ENCODE measurements around the gene ARID1B. TPM values are rescaled to one million over a fixed set of nuclear protein-coding genes. Genes with fewer than 3 reads are reported as not detected.
A peak's percentile ranks its signal among the peaks of the same experiment; 100 is the strongest.
"Not testable (repeated sequence)": the region's sequence is repeated elsewhere in the genome, so short reads cannot be mapped to it uniquely, and the experiment has no call there.

ARID1B gene
- total RNA-seq, 5 donors from 2014 or later (not counting 1 experiment from before 2014, with no cell fraction given) = 103 to 161 (median 108) TPM

GRCh38 chr6:157144859-157145568 lies 367.8 kb downstream of the ARID1B start:
- POLR2A ChIA-PET = no interaction called here
- Histone ChIP-seq H3K27me3 (replicated peaks in 1 of 2; ENCODE audit: control insufficient read depth in 2 of 2, extremely low read depth in 1 of 2, insufficient read depth in 2 of 2, low read length in 1 of 2) (no peaks in the 10 kb centered on the region), H3K27ac (ENCODE audit: low read length) (no peak overlapping the region), H3K9me3 (no peaks in the 10 kb centered on the region), H3K36me3 (ENCODE audit: control insufficient read depth in 2 of 2, extremely low read depth in 1 of 2, insufficient read depth in 1 of 2, low read length in 1 of 2) (peaks cover 8 to 31% of the 10 kb centered on the region in 2 donors), H3K4me3 (ENCODE audit: control insufficient read depth in 1 of 2, extremely low read depth in 1 of 2, low read length in 1 of 2) (no peak overlapping the region), H3K4me1 (ENCODE audit: control insufficient read depth in 1 of 2, extremely low read depth in 1 of 2, insufficient read depth in 2 of 2, low read length in 2 of 2) (peaks cover 0 to 25% of the 10 kb centered on the region in 2 experiments)
- CTCF ChIA-PET = no interaction called here
- Mint-ChIP-seq H3K27ac (no peak overlapping the region), H3K4me3 (no peak overlapping the region), H3K9me3 (no peaks in the 10 kb centered on the region), H3K27me3 (no peaks in the 10 kb centered on the region), H3K36me3 (peaks cover 42% of the 10 kb centered on the region), H3K4me1 (peaks cover 12 to 33% (median 16%) of the 10 kb centered on the region in 3 donors)
- DNase-seq (no peak), ATAC-seq (replicated peaks in 1 of 4) (no peak)
- WGBS (ENCODE audit: insufficient coverage) = 96% methylated on average over 17 of the region's 19 CpGs

GRCh38 chr6:157145656-157146285 lies 368.6 kb downstream of the ARID1B start:
- Histone ChIP-seq H3K4me3 (ENCODE audit: control insufficient read depth in 1 of 2, extremely low read depth in 1 of 2, low read length in 1 of 2) (no peak overlapping the region), H3K27ac (ENCODE audit: low read length) (no peak overlapping the region), H3K4me1 (ENCODE audit: control insufficient read depth in 1 of 2, extremely low read depth in 1 of 2, insufficient read depth in 2 of 2, low read length in 2 of 2) (peaks cover 0 to 25% of the 10 kb centered on the region in 2 experiments), H3K36me3 (ENCODE audit: control insufficient read depth in 2 of 2, extremely low read depth in 1 of 2, insufficient read depth in 1 of 2, low read length in 1 of 2) (peaks cover 8 to 34% of the 10 kb centered on the region in 2 donors), H3K9me3 (no peaks in the 10 kb centered on the region), H3K27me3 (replicated peaks in 1 of 2; ENCODE audit: control insufficient read depth in 2 of 2, extremely low read depth in 1 of 2, insufficient read depth in 2 of 2, low read length in 1 of 2) (no peaks in the 10 kb centered on the region)
- 100% methylated on average over 3 of the region's 6 CpGs for WGBS (ENCODE audit: insufficient coverage)
- no peak for DNase-seq
- H3K4me1 Mint-ChIP-seq = peaks cover 12 to 31% (median 13%) of the 10 kb centered on the region in 3 donors
- POLR2A ChIA-PET = interaction anchor here in 1 of 2 donors (0.6 kb wide), 1 partner anchor 345 kb away, joined by 5 read pairs; no protein-coding TSS in a partner anchor
- peaks cover 43% of the 10 kb centered on the region for H3K36me3 Mint-ChIP-seq
- no peak overlapping the region for H3K4me3 Mint-ChIP-seq
- no peaks in the 10 kb centered on the region for H3K9me3 Mint-ChIP-seq
- no peak for ATAC-seq (replicated peaks in 1 of 4)
- CTCF ChIA-PET = no interaction called here
- H3K27ac Mint-ChIP-seq = peak overlapping the region in 1 of 2 donors; percentile 11
- H3K27me3 Mint-ChIP-seq = no peaks in the 10 kb centered on the region

- H3K27me3 Mint-ChIP-seq; H3K27ac ChIP-seq (ENCODE audit: low read length); CTCF ChIA-PET; H3K27me3 ChIP-seq (replicated peaks in 1 of 2; ENCODE audit: control insufficient read depth in 2 of 2, extremely low read depth in 1 of 2, insufficient read depth in 2 of 2, low read length in 1 of 2); H3K4me3 Mint-ChIP-seq; H3K9me3 ChIP-seq; H3K27ac Mint-ChIP-seq; H3K9me3 Mint-ChIP-seq; H3K4me3 ChIP-seq (ENCODE audit: control insufficient read depth in 1 of 2, extremely low read depth in 1 of 2, low read length in 1 of 2): not testable (repeated sequence)
- H3K4me1 Mint-ChIP-seq = peaks cover 25 to 41% (median 26%) of the 10 kb centered on the region in 3 donors
- Histone ChIP-seq H3K36me3 (ENCODE audit: control insufficient read depth in 2 of 2, extremely low read depth in 1 of 2, insufficient read depth in 1 of 2, low read length in 1 of 2) (peaks cover 8 to 31% of the 10 kb centered on the region in 2 donors), H3K4me1 (ENCODE audit: control insufficient read depth in 1 of 2, extremely low read depth in 1 of 2, insufficient read depth in 2 of 2, low read length in 2 of 2) (peaks cover 0 to 25% of the 10 kb centered on the region in 2 experiments)
- WGBS (ENCODE audit: insufficient coverage) = 97% methylated on average over 28 of the region's 74 CpGs
- H3K36me3 Mint-ChIP-seq = peaks cover 41% of the 10 kb centered on the region
- POLR2A ChIA-PET = interaction anchor here in 1 of 2 donors (0.6 kb wide), 1 partner anchor 55 kb away, joined by 3 read pairs; no protein-coding TSS in a partner anchor
- peak in 1 of 4 experiments; percentile 34 for ATAC-seq (replicated peaks in 1 of 4)
- DNase-seq = peak in 13 of 35 experiments; percentile 3 to 48 (median 19)
Observed at GRCh38 chr6:157147054-157148026, 370.2 kb downstream of the ARID1B start.

- H3K36me3 Mint-ChIP-seq = peaks cover 40% of the 10 kb centered on the region
Observed at GRCh38 chr6:157148391-157149323, 371.5 kb downstream of the ARID1B start.

GRCh38 chr6:157150076-157150475 lies 372.9 kb downstream of the ARID1B start:
- Histone ChIP-seq H3K27me3 (replicated peaks in 1 of 2; ENCODE audit: control insufficient read depth in 2 of 2, extremely low read depth in 1 of 2, insufficient read depth in 2 of 2, low read length in 1 of 2) (no peaks in the 10 kb centered on the region), H3K27ac (ENCODE audit: low read length) (no peak overlapping the region), H3K4me1 (ENCODE audit: control insufficient read depth in 1 of 2, extremely low read depth in 1 of 2, insufficient read depth in 2 of 2, low read length in 2 of 2) (peaks cover 0 to 14% of the 10 kb centered on the region in 2 experiments), H3K4me3 (ENCODE audit: control insufficient read depth in 1 of 2, extremely low read depth in 1 of 2, low read length in 1 of 2) (no peak overlapping the region), H3K9me3 (no peaks in the 10 kb centered on the region), H3K36me3 (ENCODE audit: control insufficient read depth in 2 of 2, extremely low read depth in 1 of 2, insufficient read depth in 1 of 2, low read length in 1 of 2) (peaks cover 8 to 46% of the 10 kb centered on the region in 2 donors)
- no peak overlapping the region for H3K27ac Mint-ChIP-seq
- H3K9me3 Mint-ChIP-seq = no peaks in the 10 kb centered on the region
- H3K4me3 Mint-ChIP-seq = no peak overlapping the region
- peaks cover 25 to 31% (median 28%) of the 10 kb centered on the region in 3 donors for H3K4me1 Mint-ChIP-seq
- 100% methylated on average over 4 of the region's 6 CpGs for WGBS (ENCODE audit: insufficient coverage)
- POLR2A ChIA-PET = no interaction called here
- H3K27me3 Mint-ChIP-seq = no peaks in the 10 kb centered on the region
- ATAC-seq (replicated peaks in 1 of 4) (no peak), DNase-seq (no peak)
- peaks cover 50% of the 10 kb centered on the region for H3K36me3 Mint-ChIP-seq
- CTCF ChIA-PET = no interaction called here

More at GRCh38 chr6:157148391-157149323, 371.5 kb downstream of the ARID1B start:
- H3K4me1 Mint-ChIP-seq = peaks cover 25 to 35% (median 26%) of the 10 kb centered on the region in 3 donors
- no peaks in the 10 kb centered on the region for H3K9me3 ChIP-seq
- 98% methylated on average over 23 of the region's 25 CpGs for WGBS (ENCODE audit: insufficient coverage)
- no peak overlapping the region for H3K4me3 Mint-ChIP-seq
- H3K9me3 Mint-ChIP-seq = no peaks in the 10 kb centered on the region
- no peaks in the 10 kb centered on the region for H3K27me3 Mint-ChIP-seq
- POLR2A ChIA-PET = no interaction called here
- H3K36me3 ChIP-seq (ENCODE audit: control insufficient read depth in 2 of 2, extremely low read depth in 1 of 2, insufficient read depth in 1 of 2, low read length in 1 of 2) = peaks cover 8 to 40% of the 10 kb centered on the region in 2 donors
- H3K27ac Mint-ChIP-seq = no peak overlapping the region
- H3K27me3 ChIP-seq (replicated peaks in 1 of 2; ENCODE audit: control insufficient read depth in 2 of 2, extremely low read depth in 1 of 2, insufficient read depth in 2 of 2, low read length in 1 of 2) = no peaks in the 10 kb centered on the region
- CTCF ChIA-PET = no interaction called here
- H3K4me3 ChIP-seq (ENCODE audit: control insufficient read depth in 1 of 2, extremely low read depth in 1 of 2, low read length in 1 of 2) = no peak overlapping the region
- peaks cover 0 to 20% of the 10 kb centered on the region in 2 experiments for H3K4me1 ChIP-seq (ENCODE audit: control insufficient read depth in 1 of 2, extremely low read depth in 1 of 2, insufficient read depth in 2 of 2, low read length in 2 of 2)
- no peak for ATAC-seq (replicated peaks in 1 of 4)
- H3K27ac ChIP-seq (ENCODE audit: low read length) = no peak overlapping the region
- no peak for DNase-seq

All from T-cell (primary cell).